Measurements from ENCODE around the gene ASTN2.

DNA sequence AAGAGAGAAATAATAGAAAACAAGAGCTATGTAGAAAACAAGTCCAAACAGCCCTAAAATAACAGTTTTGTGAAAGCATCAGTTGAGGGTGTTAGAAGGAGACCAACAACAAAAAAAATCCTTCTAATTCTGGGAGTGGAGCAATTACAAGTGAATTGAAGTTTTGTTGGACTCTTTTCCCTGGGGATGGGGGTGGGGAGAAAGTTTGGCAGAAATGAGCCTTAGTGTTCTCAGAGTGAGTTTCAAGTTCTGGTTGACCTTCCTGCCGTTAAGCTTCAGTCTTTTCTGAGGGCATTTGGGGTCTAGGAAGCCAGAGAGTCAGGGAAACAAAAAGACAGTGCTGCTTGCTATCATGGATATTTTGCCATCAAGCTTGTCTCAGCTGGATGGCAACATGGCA, 834.0 kb downstream of the ASTN2 start:
- TF ChIP-seq, protein P1, sequence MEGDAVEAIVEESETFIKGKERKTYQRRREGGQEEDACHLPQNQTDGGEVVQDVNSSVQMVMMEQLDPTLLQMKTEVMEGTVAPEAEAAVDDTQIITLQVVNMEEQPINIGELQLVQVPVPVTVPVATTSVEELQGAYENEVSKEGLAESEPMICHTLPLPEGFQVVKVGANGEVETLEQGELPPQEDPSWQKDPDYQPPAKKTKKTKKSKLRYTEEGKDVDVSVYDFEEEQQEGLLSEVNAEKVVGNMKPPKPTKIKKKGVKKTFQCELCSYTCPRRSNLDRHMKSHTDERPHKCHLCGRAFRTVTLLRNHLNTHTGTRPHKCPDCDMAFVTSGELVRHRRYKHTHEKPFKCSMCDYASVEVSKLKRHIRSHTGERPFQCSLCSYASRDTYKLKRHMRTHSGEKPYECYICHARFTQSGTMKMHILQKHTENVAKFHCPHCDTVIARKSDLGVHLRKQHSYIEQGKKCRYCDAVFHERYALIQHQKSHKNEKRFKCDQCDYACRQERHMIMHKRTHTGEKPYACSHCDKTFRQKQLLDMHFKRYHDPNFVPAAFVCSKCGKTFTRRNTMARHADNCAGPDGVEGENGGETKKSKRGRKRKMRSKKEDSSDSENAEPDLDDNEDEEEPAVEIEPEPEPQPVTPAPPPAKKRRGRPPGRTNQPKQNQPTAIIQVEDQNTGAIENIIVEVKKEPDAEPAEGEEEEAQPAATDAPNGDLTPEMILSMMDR (conservative IDR thresholded peaks at IDR 0.05): no peak
- TF ChIP-seq ZFX (IDR thresholded peaks at IDR 0.05): no peak
